Right ventricle myocardium inferior (tissue), 1 donor: ENCODE measurements around the gene OR2T1. TPM values are rescaled to one million over a fixed set of nuclear protein-coding genes. Genes with fewer than 3 reads are reported as not detected.
"Not testable (repeated sequence)": the region's sequence is repeated elsewhere in the genome, so short reads cannot be mapped to it uniquely, and the experiment has no call there.

Experiments used
- ATAC-seq: fragments of 200-7000 bp; cut with Tn5 transposase; one replicate; pipeline ENCODE4 v1.9.1; 2020; ENCODE audit warnings: mild to moderate bottlenecking, moderate library complexity
- DNase-seq: peaks from one replicate; pipeline ENCODE4 v3.0.0; 2021; ENCODE audit errors: missing footprints
- intact Hi-C: fragments of 100-400 bp; cut with DNase I; formaldehyde crosslinking; loops from one replicate; pipeline ENCODE4 v1.11.0; 2022
- long read RNA-seq: library from polyadenylated mRNA; unstranded; transcript quantifications from one replicate; pipeline ENCODE4 v2.0.0, GENCODE V29; 2021
- total RNA-seq: library from RNA; stranded (reverse); fragmentation: NEBNext Ultra II Directional; extraction: Animal tissue kit (Norgen Biotek cat#: 25700); gene quantifications from one replicate; pipeline ENCODE4 v1.2.1, GENCODE V29; 2021
- donor health status: DM: no; HTN: yes; CAD: no; lungs with severe emphysema.

The OR2T1 gene
- total RNA-seq: not detected
- long read RNA-seq: 0 reads

GRCh38 chr1:248402748-248403147, at the start of gene OR2T1:
Gene OR2T1, plus strand, starts transcription at chr1:248403048. Its CDS starts 3,100 bp downstream, at chr1:248406148.
- ATAC-seq (no peak), DNase-seq (no peak)

GRCh38 chr1:248359415-248359814, 43.4 kb upstream of the OR2T1 start:
- no peak for ATAC-seq
- intact Hi-C loops: no loop called here
- DNase-seq: no peak

More at GRCh38 chr1:248402748-248403147, at the start of gene OR2T1:
- intact Hi-C loops: no loop called here

- ATAC-seq (no peak), DNase-seq (no peak)
- intact Hi-C loops: no loop called here
Measured at GRCh38 chr1:248361121-248361715, 41.6 kb upstream of the OR2T1 start, which contains the start of gene OR2T4. Gene OR2T4, plus strand, starts transcription at chr1:248361665. Its CDS starts 0 bp downstream, at chr1:248361665.

- intact Hi-C loops: no loop called here
- ATAC-seq (no peak), DNase-seq (no peak)
Measured at GRCh38 chr1:248366609-248367008, 36.2 kb upstream of the OR2T1 start.

GRCh38 chr1:248372394-248372793, 30.5 kb upstream of the OR2T1 start:
- no peak for ATAC-seq
- no peak for DNase-seq
- intact Hi-C loops: no loop called here

GRCh38 chr1:248373761-248374160, 29.1 kb upstream of the OR2T1 start:
- intact Hi-C loops: no loop called here
- DNase-seq (no peak), ATAC-seq (no peak)

GRCh38 chr1:248375446-248375845, 27.4 kb upstream of the OR2T1 start, which contains the start of gene OR2T6:
Gene OR2T6, plus strand, starts transcription at chr1:248375746. Its CDS starts 11,863 bp downstream, at chr1:248387609.
- ATAC-seq: no peak
- intact Hi-C loops: no loop called here
- DNase-seq: no peak

GRCh38 chr1:248376916-248377315, 25.9 kb upstream of the OR2T1 start:
- ATAC-seq (no peak), DNase-seq (no peak)
- intact Hi-C loops: no loop called here

GRCh38 chr1:248380854-248381253, 22.0 kb upstream of the OR2T1 start:
- intact Hi-C loops: no loop called here
- DNase-seq: no peak
- no peak for ATAC-seq

GRCh38 chr1:248388426-248388825, 14.4 kb upstream of the OR2T1 start:
- DNase-seq: no peak
- ATAC-seq: no peak
- intact Hi-C loops: no loop called here

- DNase-seq (no peak), ATAC-seq (no peak)
- intact Hi-C loops: no loop called here
Measured at GRCh38 chr1:248393050-248393449, 9.8 kb upstream of the OR2T1 start.

GRCh38 chr1:248404024-248404423, 1.2 kb downstream of the OR2T1 start:
- DNase-seq (no peak), ATAC-seq (no peak)
- intact Hi-C loops: no loop called here

- DNase-seq: no peak
- ATAC-seq: no peak
- intact Hi-C loops: no loop called here
Measured at GRCh38 chr1:248406721-248407692, 4.2 kb downstream of the OR2T1 start.

- intact Hi-C loops: no loop called here
- no peak for ATAC-seq
- no peak for DNase-seq
Measured at GRCh38 chr1:248416226-248416625, 13.4 kb downstream of the OR2T1 start.

- DNase-seq: no peak
- no peak for ATAC-seq
- intact Hi-C loops: no loop called here
Measured at GRCh38 chr1:248417854-248418253, 15.0 kb downstream of the OR2T1 start.

GRCh38 chr1:248421384-248421783, 18.5 kb downstream of the OR2T1 start:
- DNase-seq (no peak), ATAC-seq (no peak)
- intact Hi-C loops: no loop called here

GRCh38 chr1:248427526-248428191, 24.8 kb downstream of the OR2T1 start:
- ATAC-seq, DNase-seq, intact Hi-C loops: not testable (repeated sequence)

GRCh38 chr1:248428192-248428533, 25.3 kb downstream of the OR2T1 start:
- intact Hi-C loops, ATAC-seq, DNase-seq: not testable (repeated sequence)

GRCh38 chr1:248431683-248432082, 28.8 kb downstream of the OR2T1 start:
- DNase-seq: peak; percentile 11
- ATAC-seq, intact Hi-C loops: not testable (repeated sequence)
